Measurements from ENCODE around the gene DNAJC1. TPM values are rescaled to one million over a fixed set of nuclear protein-coding genes. Genes with fewer than 3 reads are reported as not detected.

The DNAJC1 gene
- total RNA-seq, 2 experiments from 2014 or later, result 21.4 to 22.4 TPM

DNA sequence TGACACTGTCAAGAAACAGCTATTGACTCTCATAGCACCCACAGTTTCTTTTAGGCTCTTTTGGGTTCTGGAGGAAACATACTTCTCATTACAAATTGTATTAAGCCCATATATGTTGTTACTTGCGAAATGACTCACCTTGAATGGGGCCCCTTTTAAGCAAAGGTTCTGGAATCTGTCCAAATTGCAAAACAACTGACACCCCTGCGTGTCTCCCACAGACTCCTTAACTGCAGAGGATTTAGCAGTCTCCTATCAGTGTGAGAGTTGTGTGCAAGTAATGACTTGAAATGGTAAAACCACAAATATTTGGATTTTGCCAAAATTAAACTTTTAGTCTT is 192.3 kb downstream of the DNAJC1 start:
- CTCF ChIA-PET, result no interaction called here
- no peaks in the 10 kb centered on the region for H3K27me3 Mint-ChIP-seq (ENCODE audit: low read depth)

DNA sequence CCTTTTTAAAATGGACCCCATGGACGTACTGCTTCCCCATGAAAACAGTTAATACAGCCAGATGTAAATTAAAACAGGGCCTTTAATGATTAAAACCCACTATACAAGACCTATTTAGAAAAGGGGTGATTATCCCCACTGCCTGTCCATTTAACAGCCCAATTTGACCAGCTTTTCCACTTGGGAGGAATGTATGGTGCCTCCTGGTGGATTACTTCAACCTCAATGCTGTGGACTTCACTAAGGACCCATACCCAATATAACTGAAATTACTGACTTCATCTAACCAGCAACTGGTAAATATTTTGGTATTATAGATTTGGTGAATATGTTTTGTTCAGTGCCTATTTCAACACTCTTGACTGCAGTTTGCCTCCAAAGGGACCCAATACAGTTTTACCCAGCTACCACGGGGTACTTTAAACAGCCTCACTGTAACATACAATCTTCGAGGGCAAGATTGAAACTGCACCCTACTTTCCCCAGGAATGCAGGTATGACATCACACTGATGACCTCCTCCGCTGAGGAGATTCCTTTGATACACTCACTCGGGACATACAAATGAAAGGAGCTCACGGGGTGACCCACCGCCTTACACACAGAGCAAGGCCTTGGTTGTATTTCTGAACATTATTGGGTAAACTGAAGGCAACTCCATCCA is 192.8 kb downstream of the DNAJC1 start:
- ATAC-seq (no peak), DNase-seq (no peak)
- ChIA-PET CTCF (interaction anchor here (0.7 kb wide), 1 partner anchor 292 kb away, joined by 3 read pairs; no protein-coding TSS in a partner anchor), POLR2A (no interaction called here)
- H3K4me3 Mint-ChIP-seq, result no peak overlapping the region
- H3K27me3 Mint-ChIP-seq (ENCODE audit: low read depth), result no peaks in the 10 kb centered on the region
- no peak overlapping the region for H3K27ac Mint-ChIP-seq
- no peaks in the 10 kb centered on the region for H3K9me3 Mint-ChIP-seq (ENCODE audit: insufficient read depth)
- peaks cover 11% of the 10 kb centered on the region for H3K36me3 Mint-ChIP-seq (ENCODE audit: low read depth)
- peaks cover 3% of the 10 kb centered on the region for H3K4me1 Mint-ChIP-seq (ENCODE audit: low read depth)

More for the DNA sequence above, 192.3 kb downstream of the DNAJC1 start:
- DNase-seq (no peak), ATAC-seq (no peak)
- Mint-ChIP-seq H3K4me3 (no peak overlapping the region), H3K9me3 (ENCODE audit: insufficient read depth) (no peaks in the 10 kb centered on the region), H3K4me1 (ENCODE audit: low read depth) (peaks cover 3% of the 10 kb centered on the region), H3K27ac (no peak overlapping the region), H3K36me3 (ENCODE audit: low read depth) (peaks cover 11% of the 10 kb centered on the region)
- POLR2A ChIA-PET, result no interaction called here

DNA sequence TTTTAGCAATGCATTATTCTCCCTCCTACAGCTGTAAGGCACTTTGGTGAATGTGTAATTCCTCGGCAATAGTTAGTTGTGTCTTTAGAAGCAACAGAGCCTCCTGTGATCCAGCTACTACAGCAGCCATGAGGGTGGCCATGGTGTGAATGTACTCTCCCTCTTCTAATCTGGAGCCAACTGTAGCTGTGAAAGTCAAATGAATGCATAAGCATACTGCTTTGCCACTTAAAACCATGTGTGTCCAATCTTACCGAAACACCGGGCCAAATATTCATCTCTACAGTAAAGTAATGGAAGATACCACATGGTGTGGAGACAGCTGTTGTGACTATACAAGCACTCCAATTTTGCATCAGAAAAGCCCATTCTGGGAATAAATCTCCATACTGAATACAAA is 195.0 kb downstream of the DNAJC1 start:
- ATAC-seq, result no peak
- H3K27me3 Mint-ChIP-seq (ENCODE audit: low read depth), result no peaks in the 10 kb centered on the region
- H3K4me1 Mint-ChIP-seq (ENCODE audit: low read depth), result peaks cover 3% of the 10 kb centered on the region
- POLR2A ChIA-PET, result no interaction called here
- H3K4me3 Mint-ChIP-seq, result no peak overlapping the region
- no peaks in the 10 kb centered on the region for H3K36me3 Mint-ChIP-seq (ENCODE audit: low read depth)
- no peak for DNase-seq
- no peaks in the 10 kb centered on the region for H3K9me3 Mint-ChIP-seq (ENCODE audit: insufficient read depth)
- CTCF ChIA-PET, result no interaction called here
- no peak overlapping the region for H3K27ac Mint-ChIP-seq

DNA sequence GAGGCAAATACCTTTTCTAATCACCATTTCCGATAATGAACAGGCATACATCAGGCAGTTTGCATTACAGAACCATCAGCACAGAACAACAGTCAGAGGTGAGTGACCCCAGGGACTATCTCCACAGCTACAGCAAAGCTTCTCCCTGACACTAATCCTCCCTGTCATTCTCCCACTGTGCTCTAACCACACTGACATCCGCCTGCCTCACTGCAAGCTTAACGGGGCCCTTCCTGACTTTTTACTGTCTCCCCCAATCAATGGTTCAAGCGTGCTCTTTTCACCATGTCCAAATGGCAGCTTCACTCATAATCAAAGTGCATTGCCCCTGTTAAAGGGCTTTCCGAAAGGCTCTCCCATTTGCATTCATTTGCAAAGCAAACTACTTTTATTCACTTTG is 196.3 kb downstream of the DNAJC1 start:
- H3K4me3 Mint-ChIP-seq, result no peak overlapping the region
- DNase-seq, result no peak
- no peak overlapping the region for H3K27ac Mint-ChIP-seq
- ChIA-PET POLR2A (no interaction called here), CTCF (no interaction called here)
- H3K4me1 Mint-ChIP-seq (ENCODE audit: low read depth), result peaks cover 3% of the 10 kb centered on the region
- H3K36me3 Mint-ChIP-seq (ENCODE audit: low read depth), result no peaks in the 10 kb centered on the region
- no peaks in the 10 kb centered on the region for H3K9me3 Mint-ChIP-seq (ENCODE audit: insufficient read depth)
- H3K27me3 Mint-ChIP-seq (ENCODE audit: low read depth), result no peaks in the 10 kb centered on the region
- ATAC-seq, result no peak

DNA sequence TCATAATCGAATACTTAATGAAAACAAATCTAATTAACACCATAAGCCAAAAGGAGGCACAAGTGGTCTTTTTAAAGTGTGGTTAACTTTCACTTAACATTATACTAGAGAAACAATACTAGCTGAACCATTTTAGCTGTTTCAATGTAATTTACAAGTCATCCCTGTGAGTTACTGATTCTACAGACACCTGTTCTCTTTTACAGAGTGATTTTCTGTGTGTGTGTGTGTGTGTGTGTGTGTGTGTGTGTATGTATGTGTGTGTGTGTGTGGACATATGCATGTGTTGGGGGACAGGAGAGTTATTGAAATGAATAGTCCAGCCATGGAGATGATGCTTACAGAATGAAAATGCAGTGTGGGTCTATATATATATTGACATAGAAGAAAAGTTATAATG is 200.2 kb downstream of the DNAJC1 start:
- Mint-ChIP-seq H3K4me3 (no peak overlapping the region), H3K36me3 (ENCODE audit: low read depth) (peaks cover 12% of the 10 kb centered on the region), H3K27ac (no peak overlapping the region), H3K4me1 (ENCODE audit: low read depth) (peaks cover 19% of the 10 kb centered on the region), H3K27me3 (ENCODE audit: low read depth) (no peaks in the 10 kb centered on the region), H3K9me3 (ENCODE audit: insufficient read depth) (no peaks in the 10 kb centered on the region)
- ATAC-seq, result no peak
- ChIA-PET CTCF (no interaction called here), POLR2A (interaction anchor here (0.7 kb wide), 1 partner anchor 92 kb away, joined by 3 read pairs; no protein-coding TSS in a partner anchor)
- DNase-seq, result no peak

DNA sequence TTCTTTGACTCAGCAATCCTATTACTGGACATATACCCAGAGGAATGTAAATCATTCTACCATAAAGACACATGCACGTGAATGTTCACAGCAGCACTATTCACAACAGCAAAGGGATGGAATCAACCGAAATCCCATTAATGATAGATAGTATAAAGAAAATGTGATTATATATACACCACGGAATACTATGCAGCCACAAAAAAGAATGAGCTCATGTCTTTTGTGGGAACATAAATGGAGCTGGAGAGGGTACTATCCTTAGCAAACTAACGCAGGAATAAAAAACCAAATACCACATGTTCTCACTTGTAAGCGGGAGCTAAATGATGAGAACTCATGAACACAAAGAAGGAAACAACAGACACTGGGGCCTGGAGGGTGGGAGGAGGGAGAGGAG is 201.9 kb downstream of the DNAJC1 start:
- POLR2A ChIA-PET, result no interaction called here

DNA sequence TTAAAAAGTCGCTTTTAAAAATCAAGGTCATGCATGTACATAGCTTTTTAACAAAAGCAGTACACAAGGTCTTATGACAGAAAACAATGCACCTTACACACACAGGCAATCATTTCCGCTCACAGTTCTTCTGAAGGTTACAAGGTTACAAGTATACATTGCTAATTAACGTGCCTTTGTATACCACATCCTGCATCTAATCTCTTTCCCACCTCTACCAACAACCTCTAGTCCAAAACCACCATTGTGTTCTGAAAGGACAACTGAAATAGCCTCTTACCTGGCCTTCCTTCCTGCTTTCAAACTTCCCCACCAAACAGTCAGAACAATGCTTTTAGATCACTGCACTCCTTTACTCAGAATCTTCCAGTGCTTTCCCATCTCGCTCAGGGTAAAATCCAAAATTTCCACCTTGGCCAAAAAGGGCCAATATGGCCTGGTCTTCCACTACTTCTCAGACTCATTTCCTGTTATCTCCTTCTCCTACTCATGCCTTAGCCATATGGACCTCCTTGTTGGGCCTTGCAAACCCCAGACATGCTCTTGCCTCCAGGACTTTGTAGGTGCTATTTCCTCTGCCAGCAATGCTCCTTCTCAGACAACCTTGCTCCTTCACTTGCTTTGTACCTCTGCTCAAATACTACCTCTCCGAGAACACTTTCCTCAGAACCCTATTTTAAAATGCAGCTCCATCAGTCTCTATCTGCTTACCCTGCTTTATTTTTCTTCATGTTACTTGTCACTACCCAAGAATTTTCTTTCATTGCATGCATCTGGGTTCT is 205.4 kb downstream of the DNAJC1 start:
- CTCF ChIA-PET, result no interaction called here
- H3K27me3 Mint-ChIP-seq (ENCODE audit: low read depth), result no peaks in the 10 kb centered on the region
- peaks cover 29% of the 10 kb centered on the region for H3K36me3 Mint-ChIP-seq (ENCODE audit: low read depth)
- POLR2A ChIA-PET, result interaction anchor here (0.6 kb wide), 2 partner anchors 22 to 1570 kb away, joined by 3 read pairs; no protein-coding TSS in a partner anchor
- H3K4me3 Mint-ChIP-seq, result peak overlapping the region; percentile 42
- H3K9me3 Mint-ChIP-seq (ENCODE audit: insufficient read depth), result no peaks in the 10 kb centered on the region
- DNase-seq, result peak; percentile 39
- H3K27ac Mint-ChIP-seq, result peak overlapping the region; percentile 68
- peak; percentile 90 for ATAC-seq
- H3K4me1 Mint-ChIP-seq (ENCODE audit: low read depth), result peaks cover 34% of the 10 kb centered on the region

More for the DNA sequence above, 201.9 kb downstream of the DNAJC1 start:
- DNase-seq (no peak), ATAC-seq (no peak)
- Mint-ChIP-seq H3K27me3 (ENCODE audit: low read depth) (no peaks in the 10 kb centered on the region), H3K9me3 (ENCODE audit: insufficient read depth) (no peaks in the 10 kb centered on the region), H3K4me3 (no peak overlapping the region), H3K4me1 (ENCODE audit: low read depth) (peaks cover 32% of the 10 kb centered on the region), H3K27ac (no peak overlapping the region), H3K36me3 (ENCODE audit: low read depth) (peaks cover 20% of the 10 kb centered on the region)
- CTCF ChIA-PET, result no interaction called here

DNA sequence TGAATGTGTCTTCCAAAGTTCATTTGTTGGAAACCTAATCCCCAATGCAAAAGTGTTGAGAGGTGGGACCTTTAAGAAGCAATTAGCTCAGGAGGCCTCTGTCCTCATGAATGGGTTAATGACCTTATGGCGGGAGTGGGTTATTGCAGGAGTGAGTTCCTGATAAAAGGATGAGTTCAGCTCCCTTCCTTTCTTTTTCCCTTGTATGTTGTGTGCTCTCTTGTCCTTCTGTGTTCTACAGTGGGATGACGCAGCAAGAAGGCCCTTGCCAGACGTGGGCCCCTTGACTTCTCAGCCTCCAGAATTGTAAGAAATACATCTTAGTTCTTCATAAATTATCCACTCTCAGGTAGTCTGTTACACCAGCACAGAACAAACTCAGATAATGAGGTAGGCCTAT is 206.0 kb downstream of the DNAJC1 start:
- ChIA-PET CTCF (no interaction called here), POLR2A (interaction anchor here (0.6 kb wide), 1 partner anchor 1570 kb away, joined by 3 read pairs; no protein-coding TSS in a partner anchor)
- no peaks in the 10 kb centered on the region for H3K27me3 Mint-ChIP-seq (ENCODE audit: low read depth)
- H3K36me3 Mint-ChIP-seq (ENCODE audit: low read depth), result peaks cover 32% of the 10 kb centered on the region
- no peak for ATAC-seq
- no peak for DNase-seq
- H3K9me3 Mint-ChIP-seq (ENCODE audit: insufficient read depth), result no peaks in the 10 kb centered on the region
- H3K27ac Mint-ChIP-seq, result peak overlapping the region; percentile 68
- peak overlapping the region; percentile 42 for H3K4me3 Mint-ChIP-seq
- peaks cover 34% of the 10 kb centered on the region for H3K4me1 Mint-ChIP-seq (ENCODE audit: low read depth)

DNA sequence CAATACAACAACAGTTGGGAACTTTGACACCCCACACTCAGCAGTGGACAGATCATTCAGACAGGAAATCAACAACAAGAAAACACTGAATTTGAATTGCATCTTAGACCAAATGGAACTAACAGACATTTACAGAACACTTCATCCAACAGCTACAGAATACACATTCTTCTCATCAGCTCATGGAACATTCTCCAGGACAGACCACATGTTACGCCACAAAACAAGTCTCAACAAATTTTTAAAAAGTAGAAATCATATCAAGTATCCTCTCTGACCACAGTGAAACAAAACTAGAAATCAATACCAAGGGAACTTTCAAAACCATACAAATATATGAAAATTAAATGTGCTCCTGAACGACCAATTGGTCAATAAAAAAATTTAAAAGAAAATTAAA is 212.3 kb downstream of the DNAJC1 start:
- peaks cover 15% of the 10 kb centered on the region for H3K4me1 Mint-ChIP-seq (ENCODE audit: low read depth)
- no peaks in the 10 kb centered on the region for H3K27me3 Mint-ChIP-seq (ENCODE audit: low read depth)
- H3K4me3 Mint-ChIP-seq, result no peak overlapping the region
- ATAC-seq, result no peak
- peaks cover 46% of the 10 kb centered on the region for H3K36me3 Mint-ChIP-seq (ENCODE audit: low read depth)
- ChIA-PET CTCF (no interaction called here), POLR2A (no interaction called here)
- no peak for DNase-seq
- peaks cover 24% of the 10 kb centered on the region for H3K9me3 Mint-ChIP-seq (ENCODE audit: insufficient read depth)
- no peak overlapping the region for H3K27ac Mint-ChIP-seq

DNA sequence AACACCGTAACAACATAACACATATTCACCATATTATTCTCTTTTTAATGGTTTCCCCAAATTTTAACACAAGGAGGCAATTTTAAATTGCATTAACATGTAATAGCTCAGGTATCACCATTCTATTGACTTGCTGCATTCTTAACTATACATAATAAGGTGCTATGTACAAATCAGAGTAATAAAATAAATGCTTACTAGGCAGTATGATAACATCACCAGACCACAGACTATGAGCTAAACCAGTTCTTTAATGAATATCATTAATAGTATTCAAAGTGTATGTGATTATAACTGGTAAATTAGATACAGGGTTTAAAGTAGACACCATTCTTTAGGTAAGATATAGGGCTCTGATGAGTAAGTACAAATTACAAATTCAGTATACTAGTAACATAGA is 226.6 kb downstream of the DNAJC1 start:
- Mint-ChIP-seq H3K4me1 (ENCODE audit: low read depth) (peaks cover 6% of the 10 kb centered on the region), H3K36me3 (ENCODE audit: low read depth) (peaks cover 21% of the 10 kb centered on the region), H3K27ac (no peak overlapping the region), H3K27me3 (ENCODE audit: low read depth) (no peaks in the 10 kb centered on the region), H3K9me3 (ENCODE audit: insufficient read depth) (peaks cover 3% of the 10 kb centered on the region), H3K4me3 (no peak overlapping the region)
- DNase-seq, result no peak
- POLR2A ChIA-PET, result no interaction called here
- CTCF ChIA-PET, result no interaction called here
- no peak for ATAC-seq

DNA sequence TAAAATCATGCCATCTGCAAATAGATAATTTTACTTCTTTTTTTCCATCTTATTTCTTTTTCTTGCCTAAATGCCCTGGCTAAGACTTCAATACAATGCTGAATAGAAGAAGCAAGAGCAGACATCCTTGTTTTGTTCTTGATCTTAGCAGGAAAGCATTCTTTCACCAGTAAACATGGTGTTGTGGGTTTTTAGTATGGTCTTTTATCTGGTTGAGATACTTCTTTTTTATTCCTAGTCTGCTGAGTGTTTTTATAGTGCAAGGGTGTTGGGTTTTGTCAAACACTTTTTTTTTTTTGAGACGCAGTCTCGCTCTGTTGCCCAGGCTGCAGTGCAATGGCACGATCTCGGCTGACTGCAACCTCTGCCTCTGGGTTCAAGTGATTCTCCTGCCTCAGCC is 232.3 kb downstream of the DNAJC1 start:
- H3K27ac Mint-ChIP-seq, result no peak overlapping the region
- H3K9me3 Mint-ChIP-seq (ENCODE audit: insufficient read depth), result no peaks in the 10 kb centered on the region
- no peak overlapping the region for H3K4me3 Mint-ChIP-seq
- ChIA-PET CTCF (no interaction called here), POLR2A (no interaction called here)
- peaks cover 5% of the 10 kb centered on the region for H3K4me1 Mint-ChIP-seq (ENCODE audit: low read depth)
- no peaks in the 10 kb centered on the region for H3K27me3 Mint-ChIP-seq (ENCODE audit: low read depth)
- no peak for DNase-seq
- ATAC-seq, result no peak
- H3K36me3 Mint-ChIP-seq (ENCODE audit: low read depth), result peaks cover 7% of the 10 kb centered on the region

DNA sequence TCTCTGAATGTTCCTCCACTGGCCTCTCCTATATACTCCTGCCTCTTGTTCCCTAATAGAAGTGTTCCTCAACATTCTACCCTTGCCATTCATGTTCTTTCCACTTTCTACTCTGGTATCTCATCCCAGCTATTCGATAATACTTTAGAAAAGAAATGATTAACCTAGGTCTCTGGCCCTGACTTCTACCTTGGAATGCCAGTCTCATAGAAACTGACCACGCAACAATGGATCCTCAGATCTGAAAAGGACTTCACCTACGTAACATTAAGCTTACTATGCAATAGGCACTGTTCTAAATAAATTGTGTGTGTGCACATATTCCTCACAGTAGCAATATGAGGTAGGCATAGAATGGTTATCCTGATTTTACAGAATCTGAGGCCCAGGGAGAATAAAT is 234.5 kb downstream of the DNAJC1 start:
- no peaks in the 10 kb centered on the region for H3K9me3 Mint-ChIP-seq (ENCODE audit: insufficient read depth)
- H3K27me3 Mint-ChIP-seq (ENCODE audit: low read depth), result no peaks in the 10 kb centered on the region
- DNase-seq (no peak), ATAC-seq (no peak)
- CTCF ChIA-PET, result interaction anchor here (0.9 kb wide), 1 partner anchor 37 kb away, joined by 5 read pairs; no protein-coding TSS in a partner anchor
- H3K4me3 Mint-ChIP-seq, result no peak overlapping the region
- H3K4me1 Mint-ChIP-seq (ENCODE audit: low read depth), result peaks cover 16% of the 10 kb centered on the region
- peaks cover 13% of the 10 kb centered on the region for H3K36me3 Mint-ChIP-seq (ENCODE audit: low read depth)
- POLR2A ChIA-PET, result interaction anchor here (1.2 kb wide), 1 partner anchor 19 kb away, joined by 3 read pairs; no protein-coding TSS in a partner anchor
- H3K27ac Mint-ChIP-seq, result no peak overlapping the region

All from activated CD8-positive, alpha-beta T cell treated with anti-CD3 and anti-CD28 coated beads, Interleukin-2, amount 10 ng/mL, durations not matched to agents 7 days and 5 days (primary cell).